ENCODE data around the gene TOE1.

- TF ChIP-seq CTCF (IDR thresholded peaks at IDR 0.05; ENCODE audit: insufficient read depth, low read depth, low read length), result no peak
- no peak for TF ChIP-seq EZH2 (IDR thresholded peaks at IDR 0.05; ENCODE audit: insufficient read depth, low read length)
These were observed 33.1 kb upstream of the TOE1 start for GRCh38 chr1:45306905-45307304.
